ENCODE results near the gene MRGPRG.
"Not testable (repeated sequence)": the region's sequence is repeated elsewhere in the genome, so short reads cannot be mapped to it uniquely, and the experiment has no call there.

Gene MRGPRG

DNA sequence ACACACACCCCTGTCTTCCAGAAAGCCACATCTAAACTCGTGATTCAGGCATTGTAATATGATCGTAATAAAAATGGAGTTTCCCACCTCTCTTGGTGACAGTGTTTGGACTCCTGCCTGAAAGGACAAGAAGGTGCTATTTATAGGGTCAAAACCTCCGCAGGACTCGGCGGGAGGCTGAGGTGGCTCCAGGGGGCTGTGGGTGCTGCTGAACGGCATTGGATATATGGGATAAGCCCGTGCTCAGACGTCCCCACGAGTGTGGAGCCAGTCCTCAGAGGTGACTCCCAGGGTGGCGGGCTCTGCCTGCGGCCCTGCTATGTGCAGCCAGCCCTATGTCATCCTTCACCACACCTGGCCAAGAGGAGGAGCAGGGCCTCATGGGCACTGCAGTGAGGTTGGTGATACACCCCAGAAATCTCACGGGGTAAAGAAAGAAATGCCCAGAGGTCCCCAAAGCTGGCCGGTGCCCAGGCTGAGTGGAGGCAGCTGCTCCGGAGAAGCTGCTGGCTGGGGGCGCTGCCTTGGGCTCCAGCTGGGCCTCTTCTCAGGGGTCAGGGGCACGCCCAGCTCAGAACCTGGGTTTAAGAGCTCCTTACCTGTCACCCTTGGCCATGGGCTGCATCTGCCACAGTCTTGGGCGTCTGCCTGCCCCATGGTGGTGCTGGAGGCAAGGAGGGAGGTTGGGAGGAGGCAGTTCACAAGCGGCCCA, 48.4 kb downstream of the MRGPRG start:
- Histone ChIP-seq H3K4me1 (ENCODE audit: low read length) (no peaks in the 10 kb centered on the region), H3K4me2 (ENCODE audit: low read length) (no peak overlapping the region), H3K27me3 (ENCODE audit: low read depth, low read length) (no peaks in the 10 kb centered on the region), H3K9me3 (ENCODE audit: insufficient read depth, low read length) (no peaks in the 10 kb centered on the region), H3K27ac (ENCODE audit: low read length) (no peak overlapping the region), H4K20me1 (ENCODE audit: insufficient read depth, low read length) (no peaks in the 10 kb centered on the region), H3K4me3 (ENCODE audit: low read length) (no peak overlapping the region), H2AFZ (ENCODE audit: low read depth, low read length) (no peak overlapping the region), H3K79me2 (ENCODE audit: low read length) (no peaks in the 10 kb centered on the region), H3K36me3 (replicated peaks; ENCODE audit: low read depth, low read length) (no peaks in the 10 kb centered on the region), H3K9ac (ENCODE audit: low read length) (no peak overlapping the region)
- TF ChIP-seq EZH2phosphoT487 (IDR thresholded peaks at IDR 0.05; ENCODE audit: low read depth), result no peak

- H3K4me1 ChIP-seq (ENCODE audit: low read length), result no peaks in the 10 kb centered on the region
- no peak overlapping the region for H3K9ac ChIP-seq (ENCODE audit: low read length)
- no peak overlapping the region for H3K4me2 ChIP-seq (ENCODE audit: low read length)
- H3K27me3 ChIP-seq (ENCODE audit: low read depth, low read length), result no peaks in the 10 kb centered on the region
- H3K79me2 ChIP-seq (ENCODE audit: low read length), result no peaks in the 10 kb centered on the region
- H4K20me1 ChIP-seq (ENCODE audit: insufficient read depth, low read length), result no peaks in the 10 kb centered on the region
- no peaks in the 10 kb centered on the region for H3K36me3 ChIP-seq (replicated peaks; ENCODE audit: low read depth, low read length)
- no peaks in the 10 kb centered on the region for H3K9me3 ChIP-seq (ENCODE audit: insufficient read depth, low read length)
- H3K4me3 ChIP-seq (ENCODE audit: low read length), result no peak overlapping the region
- H2AFZ ChIP-seq (ENCODE audit: low read depth, low read length), result no peak overlapping the region
- TF ChIP-seq EZH2phosphoT487 (IDR thresholded peaks at IDR 0.05; ENCODE audit: low read depth) (no peak), CTCF (IDR thresholded peaks at IDR 0.05; ENCODE audit: low read depth, low read length) (no peak)
- H3K27ac ChIP-seq (ENCODE audit: low read length), result no peak overlapping the region
These were observed 49.2 kb downstream of the MRGPRG start for GRCh38 chr11:3169255-3170043.

DNA sequence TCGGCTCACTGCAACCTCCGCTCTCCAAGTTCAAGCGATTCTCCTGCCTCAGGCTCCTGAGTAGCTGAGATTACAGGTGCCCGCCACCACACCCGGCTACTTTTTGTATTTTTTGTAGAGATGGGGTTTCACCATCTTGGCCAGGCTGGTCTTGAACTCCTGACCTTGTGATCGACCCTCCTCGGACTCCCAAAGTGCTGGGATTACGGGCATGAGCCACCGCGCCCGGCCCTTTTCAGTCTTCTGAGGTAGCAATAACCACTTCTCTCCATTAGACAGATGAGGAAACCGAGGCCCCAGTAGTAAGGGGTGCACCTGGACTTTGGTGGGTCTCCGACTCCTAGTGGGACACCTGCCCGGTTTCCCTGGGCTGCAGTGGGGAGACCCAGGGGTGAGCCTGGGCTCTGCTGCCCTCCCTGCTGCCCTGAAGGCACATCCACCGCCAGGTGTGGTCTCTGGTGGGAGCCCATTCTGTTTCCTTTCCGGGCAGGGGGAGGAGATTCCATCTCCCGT, 49.8 kb downstream of the MRGPRG start:
- not testable (repeated sequence) for H3K9ac ChIP-seq (ENCODE audit: low read length); H3K27me3 ChIP-seq (ENCODE audit: low read depth, low read length)

More for the DNA sequence above, 49.8 kb downstream of the MRGPRG start:
- not testable (repeated sequence) for H4K20me1 ChIP-seq (ENCODE audit: insufficient read depth, low read length); H3K4me3 ChIP-seq (ENCODE audit: low read length); H3K4me2 ChIP-seq (ENCODE audit: low read length); H3K27ac ChIP-seq (ENCODE audit: low read length); H3K9me3 ChIP-seq (ENCODE audit: insufficient read depth, low read length); H3K4me1 ChIP-seq (ENCODE audit: low read length); H3K79me2 ChIP-seq (ENCODE audit: low read length); H2AFZ ChIP-seq (ENCODE audit: low read depth, low read length); H3K36me3 ChIP-seq (replicated peaks; ENCODE audit: low read depth, low read length)

All from OCI-LY3 (cell line).